SK-N-SH (cell line): ENCODE data around the gene MGAT4B. TPM values are rescaled to one million over a fixed set of nuclear protein-coding genes. Genes with fewer than 3 reads are reported as not detected.

Source experiments
- CTCF ChIA-PET: fragments of 300-600, 350-600 bp; formaldehyde crosslinking; extraction: SDS; loops from one replicate; lab custom pipeline; 2021; lab: Yijun Ruan, JAX
- POLR2A ChIA-PET: fragments of 350-600 bp; sonication (Branson Sonifier 250); formaldehyde crosslinking; extraction: SDS; loops from one replicate; lab custom pipeline; 2020; ENCODE audit warnings: antibody characterized with exemption, inconsistent platforms; lab: Yijun Ruan, JAX
- DNase-seq: peaks from one replicate; pipeline ENCODE4 v3.0.0; 2012
- H2AFZ ChIP-seq: fragments of 200-600 bp; sonication (generic); 2 replicates; pipeline ENCODE4 v1.8.1; 2016; ENCODE audit warnings: antibody characterized with exemption, mild to moderate bottlenecking, low read depth
- H3F3A ChIP-seq: fragments of 200-600 bp; sonication (generic); replicated peaks from 2 replicates; pipeline ENCODE3; 2016; ENCODE audit warnings: antibody characterized with exemption, mild to moderate bottlenecking; ENCODE audit not compliant: insufficient read depth
- H3K27ac ChIP-seq, 2 experiments: fragments of 200-500 bp in 1 of 2; fragments of 200-600 bp in 1 of 2; sonication (Bioruptor generic) in 1 of 2; sonication (generic), shearing (Covaris generic) in 1 of 2; 2 replicates each; pipeline versions ENCODE4 v1.5.1 to v1.6.1; 2014 to 2016; ENCODE audit warnings: low read depth in 2 of 2, inconsistent platforms in 1 of 2, low read length in 1 of 2, mild to moderate bottlenecking in 1 of 2, mixed read lengths in 1 of 2
- H3K27me3 ChIP-seq: fragments of 200-600 bp; sonication (generic), shearing (Covaris generic); 2 replicates; pipeline ENCODE4 v1.6.1; 2016; ENCODE audit warnings: mixed run types; ENCODE audit not compliant: insufficient read depth
- H3K36me3 ChIP-seq, 2 experiments: fragments of 200-500 bp in 1 of 2; fragments of 200-600 bp in 1 of 2; sonication (Bioruptor generic) in 1 of 2; sonication (generic) in 1 of 2; replicated peaks in 1 of 2; 2 replicates each; pipeline versions ENCODE3 to v1.5.1; 2014 to 2016; ENCODE audit warnings: low read length in 1 of 2, mild to moderate bottlenecking in 1 of 2; ENCODE audit not compliant: insufficient read depth in 2 of 2, control insufficient read depth in 1 of 2
- H3K4me1 ChIP-seq, 2 experiments: fragments of 200-500 bp in 1 of 2; fragments of 200-600 bp in 1 of 2; sonication (Bioruptor generic) in 1 of 2; sonication (generic), shearing (Covaris generic) in 1 of 2; 2 replicates each; pipeline versions ENCODE4 v1.5.1 to v1.6.1; 2014 to 2016; ENCODE audit warnings: low read depth in 1 of 2, low read length in 1 of 2, mixed run types in 1 of 2; ENCODE audit not compliant: insufficient read depth in 2 of 2, control insufficient read depth in 1 of 2
- H3K4me2 ChIP-seq: fragments of 200-600 bp; sonication (generic), shearing (Covaris generic); 2 replicates; pipeline ENCODE4 v1.6.1; 2017; ENCODE audit warnings: mixed run types
- H3K4me3 ChIP-seq, 2 experiments: fragments of 200-500 bp in 1 of 2; fragments of 200-600 bp in 1 of 2; sonication (Bioruptor generic) in 1 of 2; sonication (generic), shearing (Covaris generic) in 1 of 2; 2 replicates each; pipeline versions ENCODE4 v1.5.1 to v1.8.1; 2014 to 2016; ENCODE audit warnings: low read depth in 2 of 2, inconsistent platforms in 1 of 2, low read length in 1 of 2, mild to moderate bottlenecking in 1 of 2, mixed read lengths in 1 of 2, moderate library complexity in 1 of 2
- H3K79me2 ChIP-seq: fragments of 200-600 bp; sonication (generic); 2 replicates; pipeline ENCODE4 v1.8.1; 2017; ENCODE audit warnings: mild to moderate bottlenecking; ENCODE audit not compliant: insufficient read depth
- H3K9ac ChIP-seq: fragments of 200-600 bp; sonication (generic); 2 replicates; pipeline ENCODE4 v1.6.1; 2017; ENCODE audit warnings: mixed run types
- H3K9me2 ChIP-seq: fragments of 200-600 bp; sonication (generic); 2 replicates; pipeline ENCODE4 v1.6.1; 2017; ENCODE audit warnings: mixed run types
- H3K9me3 ChIP-seq: fragments of 200-600 bp; sonication (generic); 2 replicates; pipeline ENCODE4 v1.6.1; 2017; ENCODE audit warnings: mixed run types, mild to moderate bottlenecking, moderate library complexity
- H4K20me1 ChIP-seq: fragments of 200-600 bp; sonication (generic); 2 replicates; pipeline ENCODE4 v1.6.1; 2017; ENCODE audit warnings: mild to moderate bottlenecking, mixed run types; ENCODE audit not compliant: insufficient read depth
- EP300 ChIP-seq, 2 experiments: IDR thresholded peaks; 2 replicates each; pipeline versions ENCODE4 v1.4.0 to v1.6.1; 2012; ENCODE audit warnings: borderline replicate concordance in 1 of 2, low read depth in 1 of 2, low read length in 1 of 2
- FOXJ3 ChIP-seq: sonication (generic); formaldehyde crosslinking; IDR thresholded peaks from 2 replicates; pipeline ENCODE4 v1.5.1; 2020; ENCODE audit warnings: mild to moderate bottlenecking, missing genetic modification reagents
- JUND ChIP-seq: IDR thresholded peaks from 2 replicates; pipeline ENCODE4 v1.4.0; 2012
- MEF2A ChIP-seq: IDR thresholded peaks from 2 replicates; pipeline ENCODE4 v1.4.0; 2012; ENCODE audit warnings: low read depth, borderline replicate concordance
- NFIC ChIP-seq: IDR thresholded peaks from 2 replicates; pipeline ENCODE4 v1.4.0; 2012; ENCODE audit warnings: borderline replicate concordance
- NRF1 ChIP-seq: IDR thresholded peaks from 2 replicates; pipeline ENCODE4 v1.6.1; 2012; ENCODE audit warnings: low read depth, mild to moderate bottlenecking, low read length
- POLR2AphosphoS5 ChIP-seq: IDR thresholded peaks from 2 replicates; pipeline ENCODE4 v1.6.1; 2012; ENCODE audit warnings: low read depth, low read length
- RAD21 ChIP-seq: IDR thresholded peaks from 2 replicates; pipeline ENCODE4 v1.6.1; 2012; ENCODE audit warnings: mild to moderate bottlenecking, low read length
- RFX5 ChIP-seq: IDR thresholded peaks from 2 replicates; pipeline ENCODE4 v1.6.1; 2012; ENCODE audit warnings: mild to moderate bottlenecking, improper control_type of control experiment, low read length
- RXRA ChIP-seq: IDR thresholded peaks from 2 replicates; pipeline ENCODE4 v1.4.0; 2012; ENCODE audit warnings: low read depth, mild to moderate bottlenecking, borderline replicate concordance
- SIN3A ChIP-seq: IDR thresholded peaks from 2 replicates; pipeline ENCODE4 v1.6.1; 2012; ENCODE audit warnings: low read depth, mild to moderate bottlenecking, low read length, moderate library complexity, borderline replicate concordance
- SMC3 ChIP-seq: IDR thresholded peaks from 2 replicates; pipeline ENCODE4 v1.6.1; 2012; ENCODE audit warnings: low read depth, low read length, improper control_type of control experiment
- TAF1 ChIP-seq: IDR thresholded peaks from 2 replicates; pipeline ENCODE4 v1.6.1; 2012; ENCODE audit warnings: low read depth, mild to moderate bottlenecking, low read length, moderate library complexity, borderline replicate concordance
- TCF12 ChIP-seq: IDR thresholded peaks from 2 replicates; pipeline ENCODE4 v1.4.0; 2012
- YY1 ChIP-seq: IDR thresholded peaks from 2 replicates; pipeline ENCODE4 v1.4.0; 2012; ENCODE audit warnings: low read depth, mild to moderate bottlenecking
- WGBS: methylation state at CpG from one replicate; pipeline ENCODE4 v1.1.6; 2017; ENCODE audit warnings: low lambda C conversion rate; 5-methylcytosine and 5-hydroxymethylcytosine counted together
- polyA plus RNA-seq, 3 experiments: library from polyadenylated mRNA; depleted of rRNA; stranded (reverse); fragments of >200 nt; gene quantifications; 2 replicates each; pipeline ENCODE4 v1.2.3, GENCODE V29; 2012
- TF ChIP-seq, protein P1 (sequence below): IDR thresholded peaks from 2 replicates; pipeline ENCODE4; 2012
- TF ChIP-seq, protein P2 (sequence below): fragments of 150-350 bp; IDR thresholded peaks from 2 replicates; pipeline ENCODE4 v1.6.1; 2017; ENCODE audit warnings: antibody characterized with exemption, low read length, low read depth, borderline replicate concordance
- TF ChIP-seq, protein P3 (sequence below): IDR thresholded peaks from 2 replicates; pipeline ENCODE4 v1.4.0; 2012; ENCODE audit warnings: low read depth, borderline replicate concordance

Gene MGAT4B
- polyA plus RNA-seq, 1 of the 3 experiments (the other 2 are of a cell fraction): 190 TPM

DNA sequence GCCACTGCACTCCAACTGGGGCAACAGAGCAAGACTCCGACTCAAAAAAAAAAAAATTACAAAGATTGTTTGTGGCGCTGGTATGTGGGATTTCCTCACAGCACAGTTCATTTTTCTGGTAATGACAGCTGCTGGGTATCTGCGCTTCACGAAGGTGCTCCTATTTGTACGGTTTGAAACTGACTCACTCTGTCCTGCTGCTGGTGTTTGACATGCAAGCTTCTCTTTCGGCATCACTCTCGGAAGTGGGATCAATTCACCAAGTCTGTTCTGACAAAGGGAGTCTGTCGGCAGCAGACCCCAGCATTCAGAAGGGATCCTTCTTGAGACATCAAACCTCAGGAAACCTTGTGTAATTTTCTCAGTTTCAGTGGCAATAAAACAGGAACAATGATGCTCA is 47.7 kb downstream of the MGAT4B start (continued):
- TF ChIP-seq, protein P1, sequence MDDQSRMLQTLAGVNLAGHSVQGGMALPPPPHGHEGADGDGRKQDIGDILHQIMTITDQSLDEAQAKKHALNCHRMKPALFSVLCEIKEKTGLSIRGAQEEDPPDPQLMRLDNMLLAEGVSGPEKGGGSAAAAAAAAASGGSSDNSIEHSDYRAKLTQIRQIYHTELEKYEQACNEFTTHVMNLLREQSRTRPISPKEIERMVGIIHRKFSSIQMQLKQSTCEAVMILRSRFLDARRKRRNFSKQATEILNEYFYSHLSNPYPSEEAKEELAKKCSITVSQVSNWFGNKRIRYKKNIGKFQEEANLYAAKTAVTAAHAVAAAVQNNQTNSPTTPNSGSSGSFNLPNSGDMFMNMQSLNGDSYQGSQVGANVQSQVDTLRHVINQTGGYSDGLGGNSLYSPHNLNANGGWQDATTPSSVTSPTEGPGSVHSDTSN: no peak
- TF ChIP-seq FOXJ3 (CRISPR knock-in tag) (no peak), SMC3 (no peak), RAD21 (no peak)

DNA sequence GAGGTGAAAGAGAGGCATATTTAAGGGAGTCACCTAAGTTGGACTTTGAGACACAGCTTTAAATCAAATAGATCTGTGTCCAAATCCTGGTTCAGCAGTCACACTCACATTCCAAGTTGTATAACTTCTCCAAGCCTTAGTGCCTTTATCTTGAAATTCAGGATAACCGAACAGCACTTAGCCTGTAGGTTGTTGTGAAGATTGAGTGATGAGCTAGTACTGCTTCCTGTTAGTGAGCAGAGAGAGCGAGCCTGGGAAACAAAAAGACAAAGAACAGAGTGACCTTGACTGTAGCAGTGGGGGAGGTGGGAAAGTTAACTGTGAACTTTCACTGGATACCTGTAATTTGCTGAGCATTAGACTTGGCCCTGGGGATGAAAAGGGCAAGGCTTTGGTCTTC is 51.6 kb downstream of the MGAT4B start:
- ChIA-PET CTCF (interaction anchor here (0.6 to 1.4 kb wide), 6 partner anchors 9 to 1115 kb away, joined by 3 to 7 read pairs (median 3); no protein-coding TSS in a partner anchor), POLR2A (no interaction called here)
- 98% methylated on average over 2 of the region's 2 CpGs for WGBS
- peaks cover 88% of the 10 kb centered on the region for H4K20me1 ChIP-seq
- H3K4me3 ChIP-seq: no peak overlapping the region
- no peak overlapping the region for H2AFZ ChIP-seq
- DNase-seq: no peak
- H3K9ac ChIP-seq: no peak overlapping the region
- peaks cover 0 to 4% of the 10 kb centered on the region in 2 experiments; a peak in 1 of 4 replicates for H3K4me1 ChIP-seq
- H3K9me2 ChIP-seq: no peaks in the 10 kb centered on the region
- H3K9me3 ChIP-seq: no peaks in the 10 kb centered on the region
- no peaks in the 10 kb centered on the region for H3F3A ChIP-seq
- peaks cover 97% of the 10 kb centered on the region for H3K79me2 ChIP-seq
- no peak overlapping the region for H3K27ac ChIP-seq
- H3K4me2 ChIP-seq: no peak overlapping the region
- H3K27me3 ChIP-seq: no peaks in the 10 kb centered on the region
- no peak for TF ChIP-seq RXRA
- TF ChIP-seq, all 33 proteins: peak for 0
- H3K36me3 ChIP-seq: peaks cover 0 to 5% of the 10 kb centered on the region in 2 experiments

GRCh38 chr5:179753971-179754370 is 52.7 kb downstream of the MGAT4B start:
- no peaks in the 10 kb centered on the region for H3K27me3 ChIP-seq
- no peaks in the 10 kb centered on the region for H3F3A ChIP-seq
- no peak for DNase-seq
- no peaks in the 10 kb centered on the region for H3K9me3 ChIP-seq
- H3K27ac ChIP-seq: no peak overlapping the region
- POLR2A ChIA-PET: no interaction called here
- H3K4me3 ChIP-seq: no peak overlapping the region
- no peaks in the 10 kb centered on the region; a peak in 1 of 4 replicates for H3K4me1 ChIP-seq
- no peak overlapping the region for H2AFZ ChIP-seq
- H4K20me1 ChIP-seq: peaks cover 89% of the 10 kb centered on the region
- peaks cover 0 to 5% of the 10 kb centered on the region in 2 experiments for H3K36me3 ChIP-seq
- no peak overlapping the region for H3K4me2 ChIP-seq
- CTCF ChIA-PET: interaction anchor here (1.1 to 2.9 kb wide), 3 partner anchors 9 to 42 kb away, joined by 3 to 17 read pairs (median 6); no protein-coding TSS in a partner anchor
- peaks cover 97% of the 10 kb centered on the region for H3K79me2 ChIP-seq
- 98% methylated on average over 5 of the region's 5 CpGs for WGBS
- no peak for TF ChIP-seq YY1
- no peak for TF ChIP-seq SMC3
- no peak for TF ChIP-seq JUND
- TF ChIP-seq RXRA: no peak
- no peak for TF ChIP-seq NFIC
- TF ChIP-seq TAF1: no peak
- TF ChIP-seq, protein P2, sequence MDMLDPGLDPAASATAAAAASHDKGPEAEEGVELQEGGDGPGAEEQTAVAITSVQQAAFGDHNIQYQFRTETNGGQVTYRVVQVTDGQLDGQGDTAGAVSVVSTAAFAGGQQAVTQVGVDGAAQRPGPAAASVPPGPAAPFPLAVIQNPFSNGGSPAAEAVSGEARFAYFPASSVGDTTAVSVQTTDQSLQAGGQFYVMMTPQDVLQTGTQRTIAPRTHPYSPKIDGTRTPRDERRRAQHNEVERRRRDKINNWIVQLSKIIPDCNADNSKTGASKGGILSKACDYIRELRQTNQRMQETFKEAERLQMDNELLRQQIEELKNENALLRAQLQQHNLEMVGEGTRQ: no peak
- TF ChIP-seq, protein P3, sequence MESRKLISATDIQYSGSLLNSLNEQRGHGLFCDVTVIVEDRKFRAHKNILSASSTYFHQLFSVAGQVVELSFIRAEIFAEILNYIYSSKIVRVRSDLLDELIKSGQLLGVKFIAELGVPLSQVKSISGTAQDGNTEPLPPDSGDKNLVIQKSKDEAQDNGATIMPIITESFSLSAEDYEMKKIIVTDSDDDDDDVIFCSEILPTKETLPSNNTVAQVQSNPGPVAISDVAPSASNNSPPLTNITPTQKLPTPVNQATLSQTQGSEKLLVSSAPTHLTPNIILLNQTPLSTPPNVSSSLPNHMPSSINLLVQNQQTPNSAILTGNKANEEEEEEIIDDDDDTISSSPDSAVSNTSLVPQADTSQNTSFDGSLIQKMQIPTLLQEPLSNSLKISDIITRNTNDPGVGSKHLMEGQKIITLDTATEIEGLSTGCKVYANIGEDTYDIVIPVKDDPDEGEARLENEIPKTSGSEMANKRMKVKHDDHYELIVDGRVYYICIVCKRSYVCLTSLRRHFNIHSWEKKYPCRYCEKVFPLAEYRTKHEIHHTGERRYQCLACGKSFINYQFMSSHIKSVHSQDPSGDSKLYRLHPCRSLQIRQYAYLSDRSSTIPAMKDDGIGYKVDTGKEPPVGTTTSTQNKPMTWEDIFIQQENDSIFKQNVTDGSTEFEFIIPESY: no peak
- TF ChIP-seq MEF2A: no peak
- no peak for TF ChIP-seq EP300 (IDR thresholded peaks at IDR 0.05; ENCODE audit: borderline replicate concordance in 1 of 2, low read depth in 1 of 2, low read length in 1 of 2)
- TF ChIP-seq POLR2AphosphoS5: no peak
- TF ChIP-seq RFX5: no peak
- no peak for TF ChIP-seq TCF12
- no peak for TF ChIP-seq FOXJ3 (CRISPR knock-in tag)
- TF ChIP-seq NRF1: no peak
- TF ChIP-seq SIN3A: no peak
- H3K9me2 ChIP-seq: no peaks in the 10 kb centered on the region
- H3K9ac ChIP-seq: no peak overlapping the region
